KOPT-K1 (cell line): ENCODE data around the gene MYEOV.

Experiments
- H3K27ac ChIP-seq: fragments of 200-600 bp; sonication (generic); 2 replicates; pipeline ENCODE4 v1.5.1; 2016; ENCODE audit warnings: antibody characterized with exemption, mild to moderate bottlenecking, low read depth, low read length; ENCODE audit not compliant: poor library complexity, severe bottlenecking
- H3K36me3 ChIP-seq: fragments of 200-600 bp; sonication (generic); 2 replicates; pipeline ENCODE4 v1.5.1; 2017; ENCODE audit warnings: antibody characterized with exemption, mild to moderate bottlenecking, low read length, moderate library complexity; ENCODE audit not compliant: insufficient read depth
- H3K9me3 ChIP-seq: fragments of 200-600 bp; sonication (generic); 2 replicates; pipeline ENCODE4 v1.5.1; 2017; ENCODE audit warnings: antibody characterized with exemption, low read length, mild to moderate bottlenecking; ENCODE audit not compliant: insufficient read depth, poor library complexity, severe bottlenecking

Gene MYEOV

GRCh38 chr11:69274531-69275016, 19.4 kb upstream of the MYEOV start:
- Histone ChIP-seq H3K9me3 (no peaks in the 10 kb centered on the region), H3K36me3 (no peaks in the 10 kb centered on the region), H3K27ac (no peak overlapping the region)

GRCh38 chr11:69275178-69275577, 18.8 kb upstream of the MYEOV start:
- no peak overlapping the region for H3K27ac ChIP-seq
- H3K9me3 ChIP-seq = no peaks in the 10 kb centered on the region
- no peaks in the 10 kb centered on the region for H3K36me3 ChIP-seq

GRCh38 chr11:69276165-69276564, 17.8 kb upstream of the MYEOV start:
- Histone ChIP-seq H3K36me3 (no peaks in the 10 kb centered on the region), H3K27ac (no peak overlapping the region), H3K9me3 (no peaks in the 10 kb centered on the region)

GRCh38 chr11:69277074-69277809, 16.7 kb upstream of the MYEOV start:
- H3K27ac ChIP-seq = no peak overlapping the region
- H3K9me3 ChIP-seq = no peaks in the 10 kb centered on the region

GRCh38 chr11:69278091-69278867, 15.7 kb upstream of the MYEOV start:
- Histone ChIP-seq H3K27ac (no peak overlapping the region), H3K9me3 (no peaks in the 10 kb centered on the region), H3K36me3 (no peaks in the 10 kb centered on the region)

More at GRCh38 chr11:69277074-69277809, 16.7 kb upstream of the MYEOV start:
- H3K36me3 ChIP-seq = no peaks in the 10 kb centered on the region

- Histone ChIP-seq H3K36me3 (no peaks in the 10 kb centered on the region), H3K9me3 (no peaks in the 10 kb centered on the region)
These were observed 13.5 kb upstream of the MYEOV start for GRCh38 chr11:69280451-69280850.

GRCh38 chr11:69280994-69281393, 13.0 kb upstream of the MYEOV start:
- no peaks in the 10 kb centered on the region for H3K9me3 ChIP-seq
- H3K27ac ChIP-seq = no peak overlapping the region
- no peaks in the 10 kb centered on the region for H3K36me3 ChIP-seq

More at GRCh38 chr11:69280451-69280850, 13.5 kb upstream of the MYEOV start:
- H3K27ac ChIP-seq = no peak overlapping the region

- Histone ChIP-seq H3K9me3 (no peaks in the 10 kb centered on the region), H3K27ac (no peak overlapping the region), H3K36me3 (no peaks in the 10 kb centered on the region)
These were observed 10.5 kb upstream of the MYEOV start for GRCh38 chr11:69283446-69283845.

- H3K27ac ChIP-seq = no peak overlapping the region
- H3K9me3 ChIP-seq = no peaks in the 10 kb centered on the region
- H3K36me3 ChIP-seq = no peaks in the 10 kb centered on the region
These were observed 9.9 kb upstream of the MYEOV start for GRCh38 chr11:69284081-69284511.

- Histone ChIP-seq H3K36me3 (no peaks in the 10 kb centered on the region), H3K27ac (no peak overlapping the region), H3K9me3 (no peaks in the 10 kb centered on the region)
These were observed 8.9 kb upstream of the MYEOV start for GRCh38 chr11:69285091-69285490.

GRCh38 chr11:69285766-69286165, 8.2 kb upstream of the MYEOV start:
- Histone ChIP-seq H3K9me3 (no peaks in the 10 kb centered on the region), H3K36me3 (no peaks in the 10 kb centered on the region), H3K27ac (no peak overlapping the region)

- no peak overlapping the region for H3K27ac ChIP-seq
- no peaks in the 10 kb centered on the region for H3K36me3 ChIP-seq
- no peaks in the 10 kb centered on the region for H3K9me3 ChIP-seq
These were observed 7.3 kb upstream of the MYEOV start for GRCh38 chr11:69286374-69287371.

GRCh38 chr11:69287968-69288882, 5.7 kb upstream of the MYEOV start:
- Histone ChIP-seq H3K27ac (no peak overlapping the region), H3K9me3 (no peaks in the 10 kb centered on the region), H3K36me3 (no peaks in the 10 kb centered on the region)

GRCh38 chr11:69288883-69289242, 5.1 kb upstream of the MYEOV start:
- H3K9me3 ChIP-seq = no peaks in the 10 kb centered on the region
- no peak overlapping the region for H3K27ac ChIP-seq
- H3K36me3 ChIP-seq = no peaks in the 10 kb centered on the region
